ENCODE data around the gene ZP3. TPM values are rescaled to one million over a fixed set of nuclear protein-coding genes. Genes with fewer than 3 reads are reported as not detected.
A peak's percentile ranks its signal among the peaks of the same experiment; 100 is the strongest.

ZP3 gene
- total and polyA plus RNA-seq, 11 donors: 0.24 to 8.1 (median 0.64) TPM; not detected in 3

GRCh38 chr7:76403780-76404494 is 20.8 kb upstream of the ZP3 start:
- Histone ChIP-seq H3K4me3 (no peak overlapping the region), H3K27ac (peak overlapping the region in 1 of 12 donors; percentile 84), H3K27me3 (no peaks in the 10 kb centered on the region), H3K36me3 (no peaks in the 10 kb centered on the region), H3K4me1 (peaks cover 0 to 15% (median 0%) of the 10 kb centered on the region in 12 donors), H3K9me3 (no peaks in the 10 kb centered on the region)
- ATAC-seq (peak; percentile 19 to 75 (median 67)), DNase-seq (no peak)
- whole genome bisulfite sequencing, 4 donors: 88 to 93% (median 91%) methylated on average over 9 to 10 of the region's 10 CpGs
- TF ChIP-seq POLR2A (IDR thresholded peaks at IDR 0.05) (no peak), CTCF (IDR thresholded peaks at IDR 0.05) (no peak)
- intact Hi-C loops (cut with DNase I): no loop called here

GRCh38 chr7:76405738-76406137 is 19.0 kb upstream of the ZP3 start:
- intact Hi-C loops (cut with DNase I): no loop called here
- TF ChIP-seq CTCF (IDR thresholded peaks at IDR 0.05): no peak
- TF ChIP-seq POLR2A (IDR thresholded peaks at IDR 0.05): no peak
- Histone ChIP-seq H3K27ac (no peak overlapping the region), H3K36me3 (no peaks in the 10 kb centered on the region), H3K27me3 (peaks cover 0 to 6% (median 0%) of the 10 kb centered on the region in 9 donors), H3K4me3 (no peak overlapping the region), H3K9me3 (no peaks in the 10 kb centered on the region), H3K4me1 (peaks cover 0 to 15% (median 0%) of the 10 kb centered on the region in 12 donors)
- ATAC-seq: no peak
- no peak for DNase-seq
- WGBS, 4 donors: 86 to 91% (median 89%) methylated on average over 9 of the region's 9 CpGs

GRCh38 chr7:76407718-76408117 is 17.0 kb upstream of the ZP3 start:
- TF ChIP-seq POLR2A (IDR thresholded peaks at IDR 0.05) (no peak), CTCF (IDR thresholded peaks at IDR 0.05) (no peak)
- DNase-seq (no peak), ATAC-seq (no peak)
- H3K27me3 ChIP-seq: peaks cover 0 to 6% (median 0%) of the 10 kb centered on the region in 9 donors
- no peak overlapping the region for H3K4me3 ChIP-seq
- H3K9me3 ChIP-seq: no peaks in the 10 kb centered on the region
- H3K4me1 ChIP-seq: peaks cover 0 to 10% (median 0%) of the 10 kb centered on the region in 12 donors
- H3K27ac ChIP-seq: no peak overlapping the region
- 87 to 90% (median 88%) methylated on average over 4 of the region's 4 CpGs for WGBS, 4 donors
- no peaks in the 10 kb centered on the region for H3K36me3 ChIP-seq
- intact Hi-C loops (cut with DNase I): no loop called here

DNA sequence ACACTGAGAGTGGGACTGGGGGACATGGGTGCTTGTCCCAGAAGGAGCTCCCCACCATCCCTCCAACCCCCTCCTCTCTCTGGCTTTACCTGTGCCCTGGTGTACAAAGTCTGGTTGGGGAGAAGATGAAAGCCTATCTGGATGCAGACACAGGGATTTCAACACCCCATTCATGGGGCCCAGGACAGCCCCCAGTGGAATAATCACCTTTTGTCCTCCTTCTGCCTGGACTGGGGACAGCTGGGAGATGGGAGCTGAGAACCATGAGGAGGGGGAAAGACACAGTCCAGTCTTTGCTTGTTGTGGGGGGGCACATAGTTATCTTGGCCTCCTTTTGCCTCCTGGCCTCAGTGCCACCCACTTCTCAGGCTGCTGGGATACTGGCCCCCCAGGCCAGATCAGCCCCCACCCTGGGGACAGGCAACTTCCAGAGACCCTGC is 16.6 kb upstream of the ZP3 start:
- ATAC-seq: no peak
- DNase-seq: no peak
- Histone ChIP-seq H3K9me3 (no peaks in the 10 kb centered on the region), H3K27ac (no peak overlapping the region), H3K36me3 (no peaks in the 10 kb centered on the region), H3K4me1 (peaks cover 0 to 7% (median 0%) of the 10 kb centered on the region in 12 donors), H3K27me3 (peaks cover 0 to 6% (median 0%) of the 10 kb centered on the region in 9 donors), H3K4me3 (no peak overlapping the region)
- intact Hi-C loops (cut with DNase I): no loop called here
- TF ChIP-seq CTCF (IDR thresholded peaks at IDR 0.05) (no peak), POLR2A (IDR thresholded peaks at IDR 0.05) (no peak)
